HG03103 (cell line): ENCODE measurements around the gene TTLL5.

Source experiments
- ATAC-seq: cut with Tn5 transposase; IDR thresholded peaks from one replicate; pipeline ENCODE4 v1.9.1; 2021; ENCODE audit warnings: low read depth; ENCODE audit not compliant: unreplicated experiment

Gene TTLL5

DNA sequence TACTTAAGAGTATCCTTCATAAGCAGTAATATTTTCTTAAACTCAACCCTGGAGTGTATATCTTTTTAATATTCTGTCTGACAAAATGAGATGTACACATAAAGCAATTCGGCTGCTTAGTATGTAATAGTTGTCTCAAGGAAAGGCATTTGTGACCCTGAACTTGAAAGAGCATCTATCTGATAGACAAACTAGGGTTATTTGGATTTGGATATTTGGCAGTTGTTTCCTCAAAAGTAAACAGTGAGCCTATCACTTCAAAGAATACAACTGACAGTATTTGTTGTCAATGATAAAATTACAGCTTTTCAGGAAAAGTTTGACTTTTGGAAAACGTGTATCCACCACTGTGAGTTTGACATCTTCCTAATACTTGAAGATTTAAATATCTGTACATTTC lies 197.3 kb downstream of the TTLL5 start:
- ATAC-seq, result no peak

DNA sequence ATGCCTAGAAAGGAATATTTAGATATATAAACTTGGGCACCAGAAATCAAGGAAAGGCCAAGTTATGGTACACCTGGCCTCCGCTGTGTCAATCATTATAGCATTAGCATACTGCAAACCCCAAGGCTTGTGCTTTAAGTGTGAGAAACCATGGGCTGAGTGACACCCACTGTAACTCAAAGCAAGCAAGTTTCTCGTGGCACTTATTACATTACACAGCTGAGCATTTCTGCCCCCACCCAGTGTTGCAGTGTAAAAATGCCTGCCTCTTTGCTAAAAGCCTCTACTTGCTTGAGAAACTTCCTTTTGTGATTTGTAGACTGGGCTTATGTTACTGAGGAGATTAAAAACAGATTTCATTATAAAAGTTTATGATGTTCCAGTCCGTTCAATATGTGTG lies 198.7 kb downstream of the TTLL5 start:
- ATAC-seq, result no peak

GRCh38 chr14:75860561-75861160 lies 199.6 kb downstream of the TTLL5 start:
- no peak for ATAC-seq

DNA sequence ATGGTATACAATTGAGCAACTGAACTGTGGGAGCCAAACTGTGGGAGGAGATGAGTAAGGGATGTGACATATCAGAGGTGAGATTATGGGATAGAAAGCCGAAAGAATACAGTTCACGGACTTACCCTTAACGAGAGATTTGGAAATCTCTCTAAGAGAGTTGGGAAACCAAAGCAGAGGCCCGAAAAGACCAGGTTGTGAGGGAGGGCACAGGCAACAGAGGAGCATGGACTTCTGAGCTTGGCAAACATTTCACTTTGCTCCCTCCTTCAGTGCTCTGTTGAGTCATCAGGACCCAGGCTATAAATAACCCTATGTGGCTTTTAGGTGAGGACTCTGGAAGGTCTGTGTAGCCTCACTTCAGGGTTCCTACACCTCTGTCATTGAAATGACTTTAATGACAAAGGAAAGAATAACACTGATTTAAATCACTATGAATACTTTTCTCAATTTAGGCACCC lies 200.1 kb downstream of the TTLL5 start:
- ATAC-seq, result no peak

DNA sequence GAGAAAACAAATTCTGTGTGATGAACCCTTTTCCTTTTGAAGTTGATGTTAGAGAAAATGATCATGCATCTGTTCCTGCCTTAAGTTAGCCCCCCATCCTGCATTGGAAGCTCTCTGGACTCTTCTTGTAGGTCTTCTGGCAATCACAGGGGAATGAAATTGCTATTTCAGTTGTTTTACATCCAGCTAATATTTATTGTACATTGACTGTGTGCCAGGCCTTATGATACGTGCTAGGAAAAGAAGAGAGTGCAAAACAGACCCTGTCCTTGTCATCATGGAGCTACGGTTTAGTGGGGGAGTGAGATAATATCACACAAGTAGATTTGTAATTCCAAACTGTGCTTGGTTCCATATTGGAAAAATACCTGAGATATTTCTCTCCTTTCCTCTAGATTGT lies 202.2 kb downstream of the TTLL5 start:
- ATAC-seq, result no peak

GRCh38 chr14:75864352-75864751 lies 203.3 kb downstream of the TTLL5 start:
- no peak for ATAC-seq

GRCh38 chr14:75865531-75865930 lies 204.5 kb downstream of the TTLL5 start:
- ATAC-seq, result no peak

- ATAC-seq, result no peak
These were observed 205.9 kb downstream of the TTLL5 start for GRCh38 chr14:75866970-75867369.

DNA sequence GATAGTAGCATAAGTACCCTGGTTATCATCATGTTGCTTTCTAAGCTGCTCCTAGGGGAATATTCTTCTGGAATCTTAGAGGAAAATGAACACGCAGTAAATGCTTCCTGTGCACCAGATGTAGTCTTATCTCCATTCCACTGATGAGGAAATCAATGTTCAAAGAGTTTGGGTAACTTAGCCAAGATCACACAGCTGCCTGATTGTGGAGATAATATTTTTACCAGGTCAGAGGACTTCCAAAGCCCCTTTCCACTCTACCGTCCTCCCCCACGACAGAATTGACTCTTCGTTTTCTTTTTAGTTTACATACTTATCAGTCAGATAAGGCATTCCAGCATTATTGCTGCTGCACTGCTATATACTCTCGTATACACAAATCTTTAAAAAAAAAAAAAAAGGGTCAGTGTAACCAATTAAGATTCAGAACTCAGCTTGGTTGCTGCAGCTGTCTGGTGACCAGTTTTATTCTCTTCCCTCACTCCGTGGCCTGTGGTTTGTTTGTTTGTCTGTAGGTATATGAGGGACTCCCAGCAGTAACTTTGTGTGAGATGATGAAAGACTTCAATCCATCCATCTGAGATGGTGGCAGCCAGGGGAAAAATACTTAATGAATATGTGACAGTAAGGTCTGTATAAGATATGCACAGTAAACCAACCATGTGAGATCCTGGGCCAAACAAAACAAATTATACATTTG lies 210.3 kb downstream of the TTLL5 start:
- no peak for ATAC-seq

GRCh38 chr14:75875958-75876357 lies 214.9 kb downstream of the TTLL5 start:
- peak; percentile 86 for ATAC-seq

DNA sequence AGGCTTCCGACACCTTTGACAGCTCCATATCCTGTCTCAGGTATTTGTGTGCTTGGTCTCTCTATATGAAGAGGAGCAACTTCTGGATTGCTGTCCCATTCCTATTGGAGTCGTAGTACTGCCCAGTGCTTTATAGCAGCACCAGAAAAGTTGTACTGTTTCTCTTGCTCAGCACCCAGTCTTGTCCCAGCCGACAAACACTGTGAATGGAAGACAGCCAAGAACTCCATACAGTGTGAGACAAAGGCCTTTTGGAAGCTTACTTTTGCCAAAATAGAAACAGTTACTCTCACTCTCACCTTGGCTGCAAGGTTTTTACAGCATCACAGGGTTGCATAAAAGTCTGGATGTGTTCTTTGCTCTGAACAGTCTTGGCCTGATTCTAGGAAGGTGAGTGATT lies 215.5 kb downstream of the TTLL5 start:
- no peak for ATAC-seq

DNA sequence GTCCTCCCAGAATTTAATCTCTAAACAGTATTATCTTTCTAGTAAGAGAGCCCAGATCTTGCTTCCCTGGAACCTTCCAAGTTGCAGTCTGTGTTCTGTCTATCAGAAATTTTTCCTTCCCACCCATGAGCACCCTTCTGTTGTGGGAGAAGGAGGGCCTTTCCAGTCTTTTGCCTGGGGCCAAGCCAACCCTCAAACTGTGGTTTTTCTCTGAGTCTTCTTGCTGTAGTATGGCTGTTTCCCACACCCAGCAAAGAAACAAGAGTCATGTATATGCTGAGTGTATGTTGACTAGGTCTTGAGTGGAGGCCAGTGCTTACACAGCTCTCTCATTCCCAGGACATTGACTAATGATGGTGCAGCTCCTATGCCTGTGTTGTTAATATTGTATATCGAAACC lies 216.2 kb downstream of the TTLL5 start:
- no peak for ATAC-seq

DNA sequence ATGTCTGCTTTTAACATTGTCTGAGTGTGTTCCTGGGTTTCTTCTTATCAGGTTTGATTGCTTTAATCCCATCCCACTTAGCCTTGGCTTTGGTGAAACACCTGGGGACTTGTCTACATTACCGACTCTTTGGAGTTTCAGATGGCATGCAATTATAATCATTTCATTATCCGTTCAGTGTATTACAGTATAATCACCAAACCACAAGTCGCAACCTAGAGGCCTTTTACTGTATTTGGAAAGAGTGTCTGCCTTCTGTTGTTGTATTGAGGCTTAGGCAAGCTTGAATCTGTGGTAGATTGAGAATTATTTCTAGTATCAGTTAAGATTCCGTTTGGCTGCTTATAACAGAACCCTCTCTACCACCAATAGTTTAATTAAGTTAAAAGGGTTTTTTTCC lies 216.8 kb downstream of the TTLL5 start:
- ATAC-seq, result no peak

- no peak for ATAC-seq
These were observed 218.0 kb downstream of the TTLL5 start for GRCh38 chr14:75879031-75879430.

GRCh38 chr14:75880512-75880911 lies 219.5 kb downstream of the TTLL5 start:
- ATAC-seq, result no peak

GRCh38 chr14:75881994-75882393 lies 220.9 kb downstream of the TTLL5 start:
- ATAC-seq, result no peak

DNA sequence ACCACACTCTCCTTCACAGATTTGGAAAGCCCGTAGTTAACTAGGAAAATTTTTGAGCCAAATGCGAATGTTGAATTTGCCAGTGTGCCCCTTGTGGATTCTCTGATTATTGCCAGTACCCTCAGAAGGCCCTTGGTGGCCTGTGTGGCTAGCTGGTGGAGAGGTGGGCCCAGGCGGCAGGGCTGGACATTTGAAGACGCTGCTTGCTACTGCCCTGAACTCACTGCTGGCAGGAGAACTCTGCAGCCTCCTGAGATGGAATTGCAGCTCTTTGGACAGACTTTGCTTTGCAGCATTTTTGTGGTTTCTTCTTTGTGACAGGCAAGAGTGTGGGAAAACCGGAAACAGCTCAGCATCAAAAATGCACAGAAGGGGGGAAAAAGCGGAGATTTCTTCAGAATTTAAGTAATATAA lies 223.2 kb downstream of the TTLL5 start:
- no peak for ATAC-seq

DNA sequence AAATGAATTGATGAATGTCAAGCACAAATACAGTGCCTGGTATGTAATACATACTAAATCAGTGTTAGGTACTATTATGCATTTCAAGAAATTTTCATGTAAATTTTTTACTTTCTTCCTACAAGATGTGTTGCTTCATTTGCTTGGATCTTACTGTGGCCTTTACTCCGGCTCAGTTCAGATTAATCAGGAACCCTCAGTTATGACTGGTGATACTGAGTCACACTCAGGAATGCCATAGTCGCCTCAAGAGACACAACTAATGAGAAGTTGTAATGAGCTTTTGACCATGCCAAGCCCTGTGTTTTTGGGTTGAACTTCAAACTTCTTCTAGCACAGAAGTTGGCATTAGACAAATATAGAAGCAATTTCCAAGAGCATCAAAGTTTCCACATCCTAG lies 224.8 kb downstream of the TTLL5 start:
- ATAC-seq, result no peak

DNA sequence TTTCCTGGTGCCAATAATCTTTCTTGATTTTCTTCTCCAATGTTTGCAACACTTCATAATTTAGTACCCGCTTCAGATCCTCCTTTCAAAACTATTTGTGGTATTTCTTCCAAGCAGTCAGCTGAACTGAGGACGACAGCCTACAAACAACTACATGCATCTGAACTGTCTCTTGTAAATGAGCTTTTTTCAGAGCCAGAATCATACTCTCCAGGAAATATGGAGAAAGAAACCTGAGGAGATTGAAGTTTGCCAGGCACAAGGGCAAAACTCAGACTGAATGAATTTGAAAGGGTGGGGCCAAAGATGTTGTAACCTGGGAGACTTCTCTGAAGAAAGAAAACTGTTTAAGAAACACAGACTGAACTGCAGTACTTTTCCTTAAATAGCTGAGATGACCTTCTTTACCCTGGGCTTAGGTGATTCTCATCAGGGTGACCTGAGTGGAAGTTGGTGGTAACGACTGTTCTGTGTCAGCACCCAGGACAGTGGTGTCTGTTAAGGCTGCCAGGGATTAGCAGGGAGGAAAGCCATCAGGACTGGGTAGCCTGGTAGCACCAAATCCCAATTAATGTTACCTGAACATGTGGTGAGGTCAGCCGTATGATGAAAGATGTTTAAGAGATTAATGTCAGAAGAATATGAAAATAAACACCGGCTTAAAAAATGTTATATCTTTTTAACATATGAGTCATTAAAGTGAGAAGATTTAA lies 225.7 kb downstream of the TTLL5 start:
- ATAC-seq, result no peak

DNA sequence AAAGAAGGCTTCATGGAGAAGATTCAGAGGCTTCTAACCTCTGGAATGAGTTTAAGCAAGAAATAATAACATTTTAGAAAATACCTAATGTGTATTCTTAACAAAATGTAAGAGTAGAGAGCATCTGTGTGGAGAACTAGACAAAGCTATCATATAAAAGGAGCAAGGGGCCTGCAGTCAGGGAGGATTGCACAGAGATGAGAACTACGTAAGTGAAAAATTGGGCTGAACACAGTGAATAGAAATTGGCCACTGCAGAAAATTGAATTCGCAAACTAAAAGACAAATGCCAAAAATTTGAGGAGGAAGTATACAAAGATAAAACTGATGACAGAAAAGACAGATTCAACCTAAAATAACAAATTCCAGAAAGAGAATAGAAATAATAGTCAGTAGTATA lies 227.9 kb downstream of the TTLL5 start:
- no peak for ATAC-seq

GRCh38 chr14:75896341-75896740 lies 235.3 kb downstream of the TTLL5 start:
- ATAC-seq, result no peak

DNA sequence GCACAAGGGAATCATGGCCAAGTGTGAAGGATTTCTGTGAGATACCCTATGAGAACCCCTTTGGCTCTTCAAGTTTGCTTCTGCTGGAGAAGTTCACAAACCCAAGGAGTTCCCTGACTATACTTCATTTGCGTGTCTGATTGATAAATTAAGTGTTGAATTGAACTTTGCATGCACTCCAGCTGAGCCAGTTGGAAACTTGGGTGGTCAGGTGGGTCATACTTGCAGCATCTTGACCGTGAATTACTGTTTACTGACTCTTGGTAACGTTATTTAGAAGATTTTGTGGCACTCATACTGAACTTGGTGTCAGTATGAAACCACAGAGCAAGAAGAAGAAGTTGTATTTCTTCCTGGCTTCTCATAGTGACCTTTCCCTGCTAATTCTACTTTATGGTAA lies 243.3 kb downstream of the TTLL5 start:
- ATAC-seq, result no peak
